Measurements from ENCODE around the gene KIF2A. TPM values are rescaled to one million over a fixed set of nuclear protein-coding genes. Genes with fewer than 3 reads are reported as not detected.

KIF2A gene
- total and polyA plus RNA-seq, 9 of the 15 experiments (the other 6 are each of a cell fraction or from before 2014, with no cell fraction given) = 42.6 to 126 (median 77.6) TPM

DNA sequence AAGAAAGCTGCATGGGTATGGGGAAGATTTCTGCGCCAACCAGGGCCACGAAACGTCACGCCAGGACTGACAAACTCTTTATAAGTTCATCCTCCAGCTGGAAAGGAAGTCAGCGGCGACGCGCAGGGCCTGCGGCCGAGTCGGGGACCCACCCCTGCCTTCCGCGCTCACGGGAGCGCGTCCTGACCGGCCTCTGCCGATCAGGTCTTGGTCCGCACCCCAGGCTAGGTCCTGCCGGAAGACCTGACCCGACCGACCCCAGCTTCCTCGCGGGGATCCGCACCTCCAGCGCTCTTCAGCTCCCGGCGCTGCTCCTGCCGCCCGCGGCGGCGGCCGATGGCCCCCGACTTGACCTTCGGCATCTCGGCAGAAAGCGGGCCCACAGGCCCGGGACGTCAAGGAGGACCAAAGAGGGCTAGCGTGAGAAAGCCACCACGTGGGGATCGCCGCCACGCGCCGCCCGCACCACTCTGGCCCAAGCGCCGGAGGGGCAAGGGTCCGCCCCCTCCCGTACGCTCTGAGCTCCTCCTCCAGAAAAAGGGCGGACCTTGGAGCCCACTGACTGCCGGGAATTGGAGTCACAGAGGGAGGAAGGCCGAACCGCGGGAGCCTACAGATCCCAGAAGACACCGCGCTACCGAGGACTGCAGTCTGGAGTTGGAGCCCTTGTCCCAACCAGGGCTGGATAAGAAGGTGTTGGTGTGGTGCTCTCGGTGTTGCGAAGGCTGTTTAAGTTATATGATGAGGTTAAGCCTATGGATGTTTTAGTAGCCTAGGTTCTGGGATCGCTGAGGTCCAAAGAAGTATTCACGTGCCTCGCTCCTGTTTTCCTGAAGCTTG is 97.6 kb downstream of the KIF2A start, which contains the start of gene DIMT1 (continued):
- TF ChIP-seq, protein P1, sequence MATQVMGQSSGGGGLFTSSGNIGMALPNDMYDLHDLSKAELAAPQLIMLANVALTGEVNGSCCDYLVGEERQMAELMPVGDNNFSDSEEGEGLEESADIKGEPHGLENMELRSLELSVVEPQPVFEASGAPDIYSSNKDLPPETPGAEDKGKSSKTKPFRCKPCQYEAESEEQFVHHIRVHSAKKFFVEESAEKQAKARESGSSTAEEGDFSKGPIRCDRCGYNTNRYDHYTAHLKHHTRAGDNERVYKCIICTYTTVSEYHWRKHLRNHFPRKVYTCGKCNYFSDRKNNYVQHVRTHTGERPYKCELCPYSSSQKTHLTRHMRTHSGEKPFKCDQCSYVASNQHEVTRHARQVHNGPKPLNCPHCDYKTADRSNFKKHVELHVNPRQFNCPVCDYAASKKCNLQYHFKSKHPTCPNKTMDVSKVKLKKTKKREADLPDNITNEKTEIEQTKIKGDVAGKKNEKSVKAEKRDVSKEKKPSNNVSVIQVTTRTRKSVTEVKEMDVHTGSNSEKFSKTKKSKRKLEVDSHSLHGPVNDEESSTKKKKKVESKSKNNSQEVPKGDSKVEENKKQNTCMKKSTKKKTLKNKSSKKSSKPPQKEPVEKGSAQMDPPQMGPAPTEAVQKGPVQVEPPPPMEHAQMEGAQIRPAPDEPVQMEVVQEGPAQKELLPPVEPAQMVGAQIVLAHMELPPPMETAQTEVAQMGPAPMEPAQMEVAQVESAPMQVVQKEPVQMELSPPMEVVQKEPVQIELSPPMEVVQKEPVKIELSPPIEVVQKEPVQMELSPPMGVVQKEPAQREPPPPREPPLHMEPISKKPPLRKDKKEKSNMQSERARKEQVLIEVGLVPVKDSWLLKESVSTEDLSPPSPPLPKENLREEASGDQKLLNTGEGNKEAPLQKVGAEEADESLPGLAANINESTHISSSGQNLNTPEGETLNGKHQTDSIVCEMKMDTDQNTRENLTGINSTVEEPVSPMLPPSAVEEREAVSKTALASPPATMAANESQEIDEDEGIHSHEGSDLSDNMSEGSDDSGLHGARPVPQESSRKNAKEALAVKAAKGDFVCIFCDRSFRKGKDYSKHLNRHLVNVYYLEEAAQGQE (IDR thresholded peaks at IDR 0.05; ENCODE audit: borderline replicate concordance) = no peak
- TF ChIP-seq, protein P1 (CRISPR knock-in tag; IDR thresholded peaks at IDR 0.05; ENCODE audit: low read depth) = peak; percentile 63; the same call in 1 of the 2 replicates
- TF ChIP-seq, protein P2, sequence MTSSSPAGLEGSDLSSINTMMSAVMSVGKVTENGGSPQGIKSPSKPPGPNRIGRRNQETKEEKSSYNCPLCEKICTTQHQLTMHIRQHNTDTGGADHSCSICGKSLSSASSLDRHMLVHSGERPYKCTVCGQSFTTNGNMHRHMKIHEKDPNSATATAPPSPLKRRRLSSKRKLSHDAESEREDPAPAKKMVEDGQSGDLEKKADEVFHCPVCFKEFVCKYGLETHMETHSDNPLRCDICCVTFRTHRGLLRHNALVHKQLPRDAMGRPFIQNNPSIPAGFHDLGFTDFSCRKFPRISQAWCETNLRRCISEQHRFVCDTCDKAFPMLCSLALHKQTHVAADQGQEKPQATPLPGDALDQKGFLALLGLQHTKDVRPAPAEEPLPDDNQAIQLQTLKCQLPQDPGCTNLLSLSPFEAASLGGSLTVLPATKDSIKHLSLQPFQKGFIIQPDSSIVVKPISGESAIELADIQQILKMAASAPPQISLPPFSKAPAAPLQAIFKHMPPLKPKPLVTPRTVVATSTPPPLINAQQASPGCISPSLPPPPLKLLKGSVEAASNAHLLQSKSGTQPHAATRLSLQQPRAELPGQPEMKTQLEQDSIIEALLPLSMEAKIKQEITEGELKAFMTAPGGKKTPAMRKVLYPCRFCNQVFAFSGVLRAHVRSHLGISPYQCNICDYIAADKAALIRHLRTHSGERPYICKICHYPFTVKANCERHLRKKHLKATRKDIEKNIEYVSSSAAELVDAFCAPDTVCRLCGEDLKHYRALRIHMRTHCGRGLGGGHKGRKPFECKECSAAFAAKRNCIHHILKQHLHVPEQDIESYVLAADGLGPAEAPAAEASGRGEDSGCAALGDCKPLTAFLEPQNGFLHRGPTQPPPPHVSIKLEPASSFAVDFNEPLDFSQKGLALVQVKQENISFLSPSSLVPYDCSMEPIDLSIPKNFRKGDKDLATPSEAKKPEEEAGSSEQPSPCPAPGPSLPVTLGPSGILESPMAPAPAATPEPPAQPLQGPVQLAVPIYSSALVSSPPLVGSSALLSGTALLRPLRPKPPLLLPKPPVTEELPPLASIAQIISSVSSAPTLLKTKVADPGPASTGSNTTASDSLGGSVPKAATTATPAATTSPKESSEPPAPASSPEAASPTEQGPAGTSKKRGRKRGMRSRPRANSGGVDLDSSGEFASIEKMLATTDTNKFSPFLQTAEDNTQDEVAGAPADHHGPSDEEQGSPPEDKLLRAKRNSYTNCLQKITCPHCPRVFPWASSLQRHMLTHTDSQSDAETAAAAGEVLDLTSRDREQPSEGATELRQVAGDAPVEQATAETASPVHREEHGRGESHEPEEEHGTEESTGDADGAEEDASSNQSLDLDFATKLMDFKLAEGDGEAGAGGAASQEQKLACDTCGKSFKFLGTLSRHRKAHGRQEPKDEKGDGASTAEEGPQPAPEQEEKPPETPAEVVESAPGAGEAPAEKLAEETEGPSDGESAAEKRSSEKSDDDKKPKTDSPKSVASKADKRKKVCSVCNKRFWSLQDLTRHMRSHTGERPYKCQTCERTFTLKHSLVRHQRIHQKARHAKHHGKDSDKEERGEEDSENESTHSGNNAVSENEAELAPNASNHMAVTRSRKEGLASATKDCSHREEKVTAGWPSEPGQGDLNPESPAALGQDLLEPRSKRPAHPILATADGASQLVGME (CRISPR knock-in tag; IDR thresholded peaks at IDR 0.05) = 0 out of 2 replicates have a peak, but pooled peaks have one; percentile 49
- TF ChIP-seq CAMTA2 (CRISPR knock-in tag; conservative IDR thresholded peaks at IDR 0.05) (no peak; the same call in 1 of the 2 replicates), ZBED1 (IDR thresholded peaks at IDR 0.05) (peak; percentile 27; the same call in 1 of the 2 replicates), ZSCAN32 (CRISPR knock-in tag; IDR thresholded peaks at IDR 0.05) (0 out of 2 replicates have a peak, but pooled peaks have one; percentile 33), ZNF696 (CRISPR knock-in tag; conservative IDR thresholded peaks at IDR 0.05) (no peak), SAFB (IDR thresholded peaks at IDR 0.05; ENCODE audit: borderline replicate concordance, low read depth, low read length) (peak; percentile 50; the same call in 1 of the 2 replicates), MTF1 (CRISPR knock-in tag; IDR thresholded peaks at IDR 0.05; ENCODE audit: borderline replicate concordance) (no peak)
- TF ChIP-seq, protein P3, sequence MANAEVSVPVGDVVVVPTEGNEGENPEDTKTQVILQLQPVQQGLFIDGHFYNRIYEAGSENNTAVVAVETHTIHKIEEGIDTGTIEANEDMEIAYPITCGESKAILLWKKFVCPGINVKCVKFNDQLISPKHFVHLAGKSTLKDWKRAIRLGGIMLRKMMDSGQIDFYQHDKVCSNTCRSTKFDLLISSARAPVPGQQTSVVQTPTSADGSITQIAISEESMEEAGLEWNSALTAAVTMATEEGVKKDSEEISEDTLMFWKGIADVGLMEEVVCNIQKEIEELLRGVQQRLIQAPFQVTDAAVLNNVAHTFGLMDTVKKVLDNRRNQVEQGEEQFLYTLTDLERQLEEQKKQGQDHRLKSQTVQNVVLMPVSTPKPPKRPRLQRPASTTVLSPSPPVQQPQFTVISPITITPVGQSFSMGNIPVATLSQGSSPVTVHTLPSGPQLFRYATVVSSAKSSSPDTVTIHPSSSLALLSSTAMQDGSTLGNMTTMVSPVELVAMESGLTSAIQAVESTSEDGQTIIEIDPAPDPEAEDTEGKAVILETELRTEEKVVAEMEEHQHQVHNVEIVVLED (CRISPR knock-in tag; IDR thresholded peaks at IDR 0.05) = peak; percentile 80
